K562 (cell line): ENCODE data around the gene CRY2. TPM values are rescaled to one million over a fixed set of nuclear protein-coding genes. Genes with fewer than 3 reads are reported as not detected.

Experiments used
- AFF1 ChIP-seq, 2 experiments: fragments of 450-650 bp; IDR thresholded peaks; 2 replicates each; pipeline ENCODE4 v1.6.1; 2018; ENCODE audit warnings: mild to moderate bottlenecking in 2 of 2, low read depth in 1 of 2; ENCODE audit not compliant: partially characterized antibody in 2 of 2
- MGA ChIP-seq: fragments of 450-650 bp; IDR thresholded peaks from 2 replicates; pipeline ENCODE4 v1.6.1; 2016; ENCODE audit warnings: mild to moderate bottlenecking, moderate library complexity
- NCOA2 ChIP-seq, 2 experiments: fragments of 450-650 bp; IDR thresholded peaks; 2 replicates each; pipeline ENCODE4 v1.6.1; 2018; ENCODE audit warnings: mild to moderate bottlenecking in 2 of 2, moderate library complexity in 1 of 2; ENCODE audit not compliant: partially characterized antibody in 2 of 2
- PHF21A ChIP-seq: fragments of 450-650 bp; IDR thresholded peaks from 2 replicates; pipeline ENCODE4 v1.6.1; 2017; ENCODE audit warnings: low read depth, borderline replicate concordance
- POLR2AphosphoS2 ChIP-seq: IDR thresholded peaks from 2 replicates; pipeline ENCODE4 v1.6.1; 2012; ENCODE audit warnings: low read length, improper control_type of control experiment
- RB1 ChIP-seq: fragments of 450-650 bp; IDR thresholded peaks from 2 replicates; pipeline ENCODE4 v1.6.1; 2017; ENCODE audit warnings: low read depth, mild to moderate bottlenecking
- RHOXF2B ChIP-seq: fragments of 250-450 bp; sonication (Bioruptor Pico); conservative IDR thresholded peaks from 2 replicates; pipeline ENCODE4 v1.5.1; 2021
- SAP30 ChIP-seq: fragments of 200-600 bp; sonication (generic); IDR thresholded peaks from 2 replicates; pipeline ENCODE4 v1.6.1; 2012; ENCODE audit warnings: borderline replicate concordance, low read depth, mild to moderate bottlenecking, moderate library complexity, low read length, control low read depth, inconsistent platforms; ENCODE audit not compliant: insufficient read depth, poor library complexity, severe bottlenecking
- ZFP30 ChIP-seq: fragments of 250-450 bp; sonication (Bioruptor Pico); IDR thresholded peaks from 2 replicates; pipeline ENCODE4 v1.8.0; 2022; ENCODE audit warnings: moderate library complexity, mild to moderate bottlenecking, inconsistent platforms, borderline replicate concordance
- polyA plus RNA-seq, 8 experiments: library from polyadenylated mRNA; depleted of rRNA in 4 of 8; stranded (reverse) in 5 of 8; unstranded in 3 of 8; fragments of >200 nt; fragmentation: Nextera tagmentation in 2 of 8; fragmentation: Illumina TruSeq in 1 of 8; extraction: Ambion mirVana in 2 of 8; extraction: Trizol in 1 of 8; gene quantifications; 2 replicates each; pipeline versions ENCODE4 v1.2.1 to v1.2.3, GENCODE V29; 2011 to 2014; ENCODE audit warnings: inconsistent platforms in 1 of 8, missing spikeins in 1 of 8
- total RNA-seq, 7 experiments: library from RNA; depleted of rRNA in 6 of 7; stranded (reverse); fragments of >200 nt in 6 of 7; fragmentation: Illumina TruSeq in 2 of 7; extraction: Trizol in 2 of 7; gene quantifications; 2 replicates each; pipeline versions ENCODE4 v1.2.1 to v1.2.3, GENCODE V29; 2011 to 2021; ENCODE audit warnings: low replicate concordance in 1 of 7
- TF ChIP-seq, protein P1 (sequence below): fragments of 450-650 bp; formaldehyde crosslinking; IDR thresholded peaks from 2 replicates; pipeline ENCODE4 v1.4.0; 2020; ENCODE audit warnings: mild to moderate bottlenecking, moderate library complexity

Gene CRY2
- total and polyA plus RNA-seq, 9 of the 15 experiments (the other 6 are each of a cell fraction or from before 2014, with no cell fraction given) = 2.3 to 23.9 (median 14.8) TPM

- TF ChIP-seq AFF1 (IDR thresholded peaks at IDR 0.05; ENCODE audit: low read depth in 1 of 2, partially characterized antibody in 2 of 2) (no peak), PHF21A (no peak), MGA (no peak), ZFP30 (CRISPR knock-in tag) (no peak), POLR2AphosphoS2 (no peak), NCOA2 (IDR thresholded peaks at IDR 0.05; ENCODE audit: partially characterized antibody in 2 of 2) (no peak), RHOXF2B (no peak), RB1 (peak; percentile 51; the same call in 1 of the 2 replicates), SAP30 (peak; percentile 67)
- TF ChIP-seq, protein P1, sequence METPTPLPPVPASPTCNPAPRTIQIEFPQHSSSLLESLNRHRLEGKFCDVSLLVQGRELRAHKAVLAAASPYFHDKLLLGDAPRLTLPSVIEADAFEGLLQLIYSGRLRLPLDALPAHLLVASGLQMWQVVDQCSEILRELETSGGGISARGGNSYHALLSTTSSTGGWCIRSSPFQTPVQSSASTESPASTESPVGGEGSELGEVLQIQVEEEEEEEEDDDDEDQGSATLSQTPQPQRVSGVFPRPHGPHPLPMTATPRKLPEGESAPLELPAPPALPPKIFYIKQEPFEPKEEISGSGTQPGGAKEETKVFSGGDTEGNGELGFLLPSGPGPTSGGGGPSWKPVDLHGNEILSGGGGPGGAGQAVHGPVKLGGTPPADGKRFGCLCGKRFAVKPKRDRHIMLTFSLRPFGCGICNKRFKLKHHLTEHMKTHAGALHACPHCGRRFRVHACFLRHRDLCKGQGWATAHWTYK = no peak
Measured at GRCh38 chr11:45918331-45918941, 71.2 kb downstream of the CRY2 start (continued).
